Activated naive CD4-positive, alpha-beta T cell treated with Interleukin-2 at 50 U/mL for 16 hours (primary cell): ENCODE data around the gene ZNF709.
A peak's percentile ranks its signal among the peaks of the same experiment; 100 is the strongest.
"Not testable (repeated sequence)": the region's sequence is repeated elsewhere in the genome, so short reads cannot be mapped to it uniquely, and the experiment has no call there.

ENCODE experiments used
- DNase-seq: peaks from one replicate; pipeline ENCODE4 v3.0.0-alpha.2; 2020

The ZNF709 gene

GRCh38 chr19:12484371-12485051 lies at the start of gene ZNF709:
TSS of gene ZNF709 (minus strand) at chr19:12484816. CDS start at chr19:12484657, 159 bp downstream.
- peak; percentile 90 for DNase-seq

GRCh38 chr19:12527034-12527836 lies 42.6 kb upstream of the ZNF709 start:
- no peak for DNase-seq

- no peak for DNase-seq
Measured at GRCh38 chr19:12526542-12526941, 41.9 kb upstream of the ZNF709 start.

GRCh38 chr19:12521996-12522395 lies 37.4 kb upstream of the ZNF709 start:
- DNase-seq = no peak

- DNase-seq = no peak
Measured at GRCh38 chr19:12513531-12514061, 29.0 kb upstream of the ZNF709 start.

- DNase-seq = no peak
Measured at GRCh38 chr19:12497032-12497431, 12.4 kb upstream of the ZNF709 start.

GRCh38 chr19:12496480-12496879 lies 11.9 kb upstream of the ZNF709 start:
- no peak for DNase-seq

GRCh38 chr19:12495002-12495802 lies 10.6 kb upstream of the ZNF709 start:
- peak; percentile 95 for DNase-seq

GRCh38 chr19:12494260-12494860 lies 9.7 kb upstream of the ZNF709 start:
- no peak for DNase-seq

- not testable (repeated sequence) for DNase-seq
Measured at GRCh38 chr19:12486265-12486783, 1.7 kb upstream of the ZNF709 start.

GRCh38 chr19:12485571-12485970 lies 955 bp upstream of the ZNF709 start:
- DNase-seq = no peak

- no peak for DNase-seq
Measured at GRCh38 chr19:12485052-12485416, 418 bp upstream of the ZNF709 start.

- no peak for DNase-seq
Measured at GRCh38 chr19:12484011-12484370, 625 bp downstream of the ZNF709 start.

GRCh38 chr19:12482509-12482886 lies 2.1 kb downstream of the ZNF709 start:
- no peak for DNase-seq

GRCh38 chr19:12481781-12482508 lies 2.7 kb downstream of the ZNF709 start:
- DNase-seq = no peak

- DNase-seq = no peak
Measured at GRCh38 chr19:12478234-12478941, 6.2 kb downstream of the ZNF709 start.

- DNase-seq = not testable (repeated sequence)
Measured at GRCh38 chr19:12467651-12468050, 17.0 kb downstream of the ZNF709 start.

GRCh38 chr19:12465211-12465610 lies 19.4 kb downstream of the ZNF709 start:
- DNase-seq = no peak

GRCh38 chr19:12464769-12465168 lies 19.8 kb downstream of the ZNF709 start:
- no peak for DNase-seq

GRCh38 chr19:12464139-12464538 lies 20.5 kb downstream of the ZNF709 start:
- DNase-seq = not testable (repeated sequence)

GRCh38 chr19:12453495-12453894 lies 31.1 kb downstream of the ZNF709 start:
- no peak for DNase-seq
